ENCODE measurements around the gene CAV1. TPM values are rescaled to one million over a fixed set of nuclear protein-coding genes. Genes with fewer than 3 reads are reported as not detected.
A peak's percentile ranks its signal among the peaks of the same experiment; 100 is the strongest.

The CAV1 gene
- total RNA-seq, 1 donor from 2014 or later = 66.7 TPM

- peak within 1 kb of the TSS; percentile 79 for H3K4me3 ChIP-seq (ENCODE audit: low read depth, low read length)
- DNase-seq (ENCODE audit: low read depth) = no peak
- no peak for TF ChIP-seq CTCF (conservative IDR thresholded peaks at IDR 0.05; ENCODE audit: low read depth, low read length)
Observed at GRCh38 chr7:116499168-116500077, 25.4 kb upstream of the CAV1 start, which contains the start of gene CAV2. TSS of gene CAV2 (plus strand) at chr7:116499738. CDS start at chr7:116499782, 44 bp downstream.

GRCh38 chr7:116500078-116500853 lies 24.6 kb upstream of the CAV1 start:
- H3K4me3 ChIP-seq (ENCODE audit: low read depth, low read length) = peak overlapping the region; percentile 79
- TF ChIP-seq CTCF (conservative IDR thresholded peaks at IDR 0.05; ENCODE audit: low read depth, low read length) = no peak
- DNase-seq (ENCODE audit: low read depth) = no peak

- TF ChIP-seq CTCF (conservative IDR thresholded peaks at IDR 0.05; ENCODE audit: low read depth, low read length) = no peak
- DNase-seq (ENCODE audit: low read depth) = no peak
- H3K4me3 ChIP-seq (ENCODE audit: low read depth, low read length) = peak overlapping the region; percentile 79
Observed at GRCh38 chr7:116501425-116502167, 23.2 kb upstream of the CAV1 start.

GRCh38 chr7:116502201-116503096 lies 22.4 kb upstream of the CAV1 start:
- DNase-seq (ENCODE audit: low read depth) = no peak
- no peak overlapping the region for H3K4me3 ChIP-seq (ENCODE audit: low read depth, low read length)
- no peak for TF ChIP-seq CTCF (conservative IDR thresholded peaks at IDR 0.05; ENCODE audit: low read depth, low read length)

- TF ChIP-seq CTCF (conservative IDR thresholded peaks at IDR 0.05; ENCODE audit: low read depth, low read length) = no peak
Observed at GRCh38 chr7:116503835-116504234, 21.0 kb upstream of the CAV1 start.

GRCh38 chr7:116505278-116505677 lies 19.6 kb upstream of the CAV1 start:
- TF ChIP-seq CTCF (conservative IDR thresholded peaks at IDR 0.05; ENCODE audit: low read depth, low read length) = no peak
- no peak for DNase-seq (ENCODE audit: low read depth)
- no peak overlapping the region for H3K4me3 ChIP-seq (ENCODE audit: low read depth, low read length)

More at GRCh38 chr7:116503835-116504234, 21.0 kb upstream of the CAV1 start:
- no peak for DNase-seq (ENCODE audit: low read depth)
- no peak overlapping the region for H3K4me3 ChIP-seq (ENCODE audit: low read depth, low read length)

Data from epithelial cell of proximal tubule (primary cell).